C4-2B (cell line): ENCODE results near the gene CCHCR1.

Source experiments
- CTCF ChIP-seq: fragments of 450-650 bp; conservative IDR thresholded peaks from 2 replicates; pipeline ENCODE4 v1.5.1; 2017; ENCODE audit warnings: mild to moderate bottlenecking
- ZFX ChIP-seq: fragments of 450-650 bp; IDR thresholded peaks from 2 replicates; pipeline ENCODE4 v1.6.1; 2017

GRCh38 chr6:31179896-31180295 is 22.3 kb upstream of the CCHCR1 start:
- TF ChIP-seq CTCF (no peak), ZFX (no peak)
